GM12865 (cell line): ENCODE results near the gene CCSER1.
A peak's percentile ranks its signal among the peaks of the same experiment; 100 is the strongest.

Experiments used
- DNase-seq: peaks from one replicate; pipeline ENCODE4 v3.0.0; 2010; ENCODE audit warnings: low read depth
- H3K4me3 ChIP-seq: 2 replicates; pipeline ENCODE4 v1.5.1; 2011; ENCODE audit warnings: mild to moderate bottlenecking, low read depth, low read length, control low read depth
- CTCF ChIP-seq: IDR thresholded peaks from 2 replicates; pipeline ENCODE4 v1.5.1; 2011; ENCODE audit warnings: low read length, control low read depth, low read depth, inconsistent platforms; ENCODE audit not compliant: insufficient read depth; ENCODE audit errors: missing control alignments

Gene CCSER1

GRCh38 chr4:91113130-91113706 is 986.0 kb downstream of the CCSER1 start:
- TF ChIP-seq CTCF, result peak; percentile 44
- no peak overlapping the region for H3K4me3 ChIP-seq
- peak; percentile 52 for DNase-seq

GRCh38 chr4:91114386-91114785 is 987.2 kb downstream of the CCSER1 start:
- DNase-seq, result no peak
- no peak for TF ChIP-seq CTCF
- no peak overlapping the region for H3K4me3 ChIP-seq

GRCh38 chr4:91116861-91117260 is 989.7 kb downstream of the CCSER1 start:
- TF ChIP-seq CTCF, result no peak
- peak; percentile 2 for DNase-seq
- H3K4me3 ChIP-seq, result no peak overlapping the region

GRCh38 chr4:91118597-91118996 is 991.4 kb downstream of the CCSER1 start:
- DNase-seq, result no peak
- H3K4me3 ChIP-seq, result no peak overlapping the region
- no peak for TF ChIP-seq CTCF

- H3K4me3 ChIP-seq, result no peak overlapping the region
- no peak for DNase-seq
- TF ChIP-seq CTCF, result no peak
These were observed 996.5 kb downstream of the CCSER1 start for GRCh38 chr4:91123742-91124141.

GRCh38 chr4:91127192-91127591 is 1000.0 kb downstream of the CCSER1 start:
- H3K4me3 ChIP-seq, result no peak overlapping the region
- TF ChIP-seq CTCF, result no peak
- no peak for DNase-seq

- TF ChIP-seq CTCF, result no peak
- DNase-seq, result no peak
- no peak overlapping the region for H3K4me3 ChIP-seq
These were observed 1000.6 kb downstream of the CCSER1 start for GRCh38 chr4:91127831-91128230.
